ENCODE data around the gene DDX17. TPM values are rescaled to one million over a fixed set of nuclear protein-coding genes. Genes with fewer than 3 reads are reported as not detected.
A peak's percentile ranks its signal among the peaks of the same experiment; 100 is the strongest.

The DDX17 gene
- total RNA-seq, 2 donors from 2014 or later = 373 to 600 TPM

DNA sequence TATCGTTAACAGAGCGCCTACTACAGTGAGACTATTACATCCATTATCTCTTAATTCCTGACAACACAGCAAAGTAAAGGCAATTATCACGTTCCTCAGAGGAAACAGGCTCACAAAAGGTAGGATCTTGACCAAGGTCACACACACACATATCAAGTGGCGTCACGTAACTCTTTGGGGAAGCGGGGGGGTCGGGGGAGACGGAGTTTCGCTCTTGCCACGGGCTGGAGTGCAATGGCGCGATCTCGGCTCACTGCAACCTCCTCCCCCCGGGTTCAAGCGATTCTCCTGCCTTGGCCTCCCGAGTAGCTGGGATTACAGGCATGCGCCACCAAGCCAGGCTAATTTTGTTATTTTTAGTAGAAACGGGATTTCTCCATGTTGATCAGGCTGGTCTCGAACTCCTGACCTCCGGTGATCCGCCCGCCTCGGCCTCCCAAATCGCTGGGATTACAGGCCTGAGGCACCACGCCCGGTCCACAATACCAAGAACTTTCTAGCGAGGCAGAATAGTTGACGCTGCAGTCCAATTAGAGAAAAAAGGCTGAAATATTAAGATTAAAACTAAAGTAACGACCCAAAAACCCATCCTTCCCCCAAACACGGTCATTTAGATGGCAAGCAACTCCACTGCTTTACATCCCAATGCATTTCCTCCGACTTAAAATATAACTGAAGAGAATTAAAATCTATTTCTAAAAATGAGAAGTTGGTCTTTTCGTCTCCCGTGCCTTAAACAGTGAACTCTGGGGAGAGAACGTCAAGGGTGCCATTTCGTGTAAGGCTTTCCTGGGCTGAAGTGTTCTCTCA is 1.2 kb downstream of the DDX17 start:
- peak; percentile 24 for ATAC-seq (replicated peaks)
- H3K4me3 Mint-ChIP-seq = peak overlapping the region; percentile 89
- H3K27ac Mint-ChIP-seq = peak overlapping the region; percentile 97
- peaks cover 68% of the 10 kb centered on the region for H3K36me3 Mint-ChIP-seq (ENCODE audit: low read depth)
- H3K4me1 Mint-ChIP-seq = peaks cover 43% of the 10 kb centered on the region
- H3K27me3 Mint-ChIP-seq = no peaks in the 10 kb centered on the region
- no peaks in the 10 kb centered on the region for H3K9me3 Mint-ChIP-seq

DNA sequence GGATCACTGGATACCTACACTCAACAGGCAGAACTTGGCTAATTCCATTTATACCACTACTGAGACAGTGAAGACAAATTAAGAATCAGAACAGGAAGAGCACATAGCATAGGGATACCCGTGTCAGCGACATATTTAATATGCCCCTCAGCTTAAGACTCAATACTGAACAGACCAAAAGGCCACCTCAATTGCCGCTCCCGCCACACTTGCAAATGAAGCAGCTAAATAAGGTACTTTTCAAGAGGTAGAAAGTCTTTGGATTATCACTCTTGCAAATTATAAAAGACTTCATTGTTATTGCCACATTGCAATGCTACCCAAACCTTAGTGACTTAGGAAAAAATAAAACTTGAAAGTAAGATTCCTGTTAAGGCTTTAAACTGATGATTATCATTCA is 3.1 kb downstream of the DDX17 start:
- H3K9me3 Mint-ChIP-seq = no peaks in the 10 kb centered on the region
- peak overlapping the region; percentile 97 for H3K27ac Mint-ChIP-seq
- H3K4me3 Mint-ChIP-seq = peak overlapping the region; percentile 89
- H3K4me1 Mint-ChIP-seq = peaks cover 44% of the 10 kb centered on the region
- peaks cover 87% of the 10 kb centered on the region for H3K36me3 Mint-ChIP-seq (ENCODE audit: low read depth)
- no peaks in the 10 kb centered on the region for H3K27me3 Mint-ChIP-seq
- no peak for ATAC-seq (replicated peaks)

- Mint-ChIP-seq H3K9me3 (no peaks in the 10 kb centered on the region), H3K4me1 (peaks cover 44% of the 10 kb centered on the region), H3K27me3 (no peaks in the 10 kb centered on the region), H3K36me3 (ENCODE audit: low read depth) (peaks cover 97% of the 10 kb centered on the region), H3K27ac (peak overlapping the region; percentile 97), H3K4me3 (peak overlapping the region; percentile 89)
- ATAC-seq (replicated peaks) = no peak
Observed at GRCh38 chr22:38501797-38502672, 4.1 kb downstream of the DDX17 start.

DNA sequence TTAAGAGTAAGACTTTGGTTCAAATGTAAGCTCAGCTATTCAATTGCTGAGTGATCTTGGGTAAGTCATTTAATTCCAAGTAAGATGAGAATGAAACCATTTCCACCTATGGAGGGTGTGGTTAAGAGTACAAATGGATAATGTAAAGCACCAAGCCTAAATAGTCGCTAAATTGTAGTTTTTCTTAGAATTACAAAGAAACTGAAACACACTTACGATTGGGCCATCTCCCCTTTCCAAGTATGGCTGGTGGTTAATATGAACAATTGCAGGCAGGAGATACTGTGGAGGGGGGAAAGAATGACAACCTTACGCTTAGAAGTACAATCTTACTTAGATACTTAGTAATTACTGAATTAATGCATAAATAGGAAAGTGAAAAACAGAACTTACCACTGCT is 8.2 kb downstream of the DDX17 start:
- H3K27ac Mint-ChIP-seq = no peak overlapping the region
- H3K4me1 Mint-ChIP-seq = peaks cover 31% of the 10 kb centered on the region
- no peaks in the 10 kb centered on the region for H3K27me3 Mint-ChIP-seq
- ATAC-seq (replicated peaks) = peak; percentile 80
- H3K36me3 Mint-ChIP-seq (ENCODE audit: low read depth) = peaks cover 100% of the 10 kb centered on the region
- H3K4me3 Mint-ChIP-seq = peak overlapping the region; percentile 59
- H3K9me3 Mint-ChIP-seq = no peaks in the 10 kb centered on the region

GRCh38 chr22:38494939-38495338 is 11.2 kb downstream of the DDX17 start:
- no peak overlapping the region for H3K27ac Mint-ChIP-seq

GRCh38 chr22:38494498-38494897 is 11.6 kb downstream of the DDX17 start:
- Mint-ChIP-seq H3K36me3 (ENCODE audit: low read depth) (peaks cover 100% of the 10 kb centered on the region), H3K4me1 (peaks cover 23% of the 10 kb centered on the region), H3K9me3 (no peaks in the 10 kb centered on the region), H3K27me3 (no peaks in the 10 kb centered on the region), H3K4me3 (no peak overlapping the region), H3K27ac (no peak overlapping the region)
- ATAC-seq (replicated peaks) = no peak

More at GRCh38 chr22:38494939-38495338, 11.2 kb downstream of the DDX17 start:
- ATAC-seq (replicated peaks) = no peak
- Mint-ChIP-seq H3K4me3 (no peak overlapping the region), H3K4me1 (peaks cover 20% of the 10 kb centered on the region), H3K27me3 (no peaks in the 10 kb centered on the region), H3K36me3 (ENCODE audit: low read depth) (peaks cover 100% of the 10 kb centered on the region), H3K9me3 (no peaks in the 10 kb centered on the region)

GRCh38 chr22:38491707-38492348 is 14.3 kb downstream of the DDX17 start:
- no peak overlapping the region for H3K27ac Mint-ChIP-seq
- H3K27me3 Mint-ChIP-seq = no peaks in the 10 kb centered on the region
- no peak for ATAC-seq (replicated peaks)
- peaks cover 100% of the 10 kb centered on the region for H3K36me3 Mint-ChIP-seq (ENCODE audit: low read depth)
- no peak overlapping the region for H3K4me3 Mint-ChIP-seq
- H3K4me1 Mint-ChIP-seq = peaks cover 28% of the 10 kb centered on the region
- no peaks in the 10 kb centered on the region for H3K9me3 Mint-ChIP-seq

GRCh38 chr22:38490915-38491314 is 15.2 kb downstream of the DDX17 start:
- H3K36me3 Mint-ChIP-seq (ENCODE audit: low read depth) = peaks cover 100% of the 10 kb centered on the region
- H3K27ac Mint-ChIP-seq = peak overlapping the region; percentile 87
- H3K9me3 Mint-ChIP-seq = no peaks in the 10 kb centered on the region
- H3K27me3 Mint-ChIP-seq = no peaks in the 10 kb centered on the region
- peak overlapping the region; percentile 7 for H3K4me3 Mint-ChIP-seq
- H3K4me1 Mint-ChIP-seq = peaks cover 28% of the 10 kb centered on the region
- ATAC-seq (replicated peaks) = no peak

DNA sequence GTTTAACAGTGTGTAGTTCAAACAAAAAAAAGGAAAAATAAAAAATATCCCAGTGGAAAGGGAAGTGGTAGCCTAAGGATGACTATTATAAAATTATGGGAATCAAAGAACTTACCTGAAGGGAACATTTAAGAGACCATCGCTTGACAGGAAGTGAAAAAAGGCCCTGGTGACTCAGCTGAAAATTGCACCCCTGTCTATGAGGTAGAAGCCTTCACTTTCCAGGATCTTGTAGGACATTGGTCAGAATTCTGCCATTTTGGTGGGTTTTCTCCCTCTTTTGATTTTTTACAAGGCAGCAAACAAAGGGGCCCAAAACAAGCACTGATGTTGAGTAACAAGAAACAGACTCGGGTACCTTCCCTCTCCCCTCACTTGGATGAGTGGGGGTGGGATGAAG is 15.6 kb downstream of the DDX17 start:
- Mint-ChIP-seq H3K36me3 (ENCODE audit: low read depth) (peaks cover 100% of the 10 kb centered on the region), H3K27ac (peak overlapping the region; percentile 87), H3K4me3 (peak overlapping the region; percentile 7), H3K9me3 (no peaks in the 10 kb centered on the region), H3K4me1 (peaks cover 28% of the 10 kb centered on the region), H3K27me3 (no peaks in the 10 kb centered on the region)
- ATAC-seq (replicated peaks) = no peak

GRCh38 chr22:38489561-38490145 is 16.5 kb downstream of the DDX17 start:
- Mint-ChIP-seq H3K27me3 (no peaks in the 10 kb centered on the region), H3K9me3 (no peaks in the 10 kb centered on the region), H3K27ac (peak overlapping the region; percentile 68), H3K36me3 (ENCODE audit: low read depth) (peaks cover 100% of the 10 kb centered on the region), H3K4me1 (peaks cover 25% of the 10 kb centered on the region), H3K4me3 (peak overlapping the region; percentile 16)
- no peak for ATAC-seq (replicated peaks)

- peaks cover 26% of the 10 kb centered on the region for H3K4me1 Mint-ChIP-seq
- no peak for ATAC-seq (replicated peaks)
- no peaks in the 10 kb centered on the region for H3K27me3 Mint-ChIP-seq
- peaks cover 100% of the 10 kb centered on the region for H3K36me3 Mint-ChIP-seq (ENCODE audit: low read depth)
- peak overlapping the region; percentile 68 for H3K27ac Mint-ChIP-seq
- no peak overlapping the region for H3K4me3 Mint-ChIP-seq
- no peaks in the 10 kb centered on the region for H3K9me3 Mint-ChIP-seq
Observed at GRCh38 chr22:38489142-38489541, 17.0 kb downstream of the DDX17 start.

DNA sequence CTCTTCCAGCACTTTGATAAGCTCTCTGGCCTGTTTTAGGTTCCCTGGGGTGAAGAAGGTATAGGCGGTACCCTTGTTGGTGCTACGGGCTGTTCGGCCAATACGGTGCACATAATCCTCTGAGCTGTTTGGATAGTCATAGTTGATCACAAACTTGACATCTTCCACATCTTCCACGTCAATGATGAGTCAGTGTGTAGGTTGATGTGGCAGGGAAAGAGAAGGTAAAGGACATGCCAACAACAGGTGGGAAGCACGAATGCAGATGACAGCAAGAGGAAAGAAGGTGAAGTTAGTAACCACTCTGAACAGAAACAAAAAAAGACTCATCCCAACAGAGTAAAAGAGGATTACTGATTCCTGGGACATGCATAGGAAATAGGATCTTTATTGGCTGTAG is 18.2 kb downstream of the DDX17 start:
- ATAC-seq (replicated peaks) = peak; percentile 82
- Mint-ChIP-seq H3K9me3 (no peaks in the 10 kb centered on the region), H3K4me1 (peaks cover 28% of the 10 kb centered on the region), H3K27ac (peak overlapping the region; percentile 46), H3K36me3 (ENCODE audit: low read depth) (peaks cover 100% of the 10 kb centered on the region), H3K4me3 (peak overlapping the region; percentile 3), H3K27me3 (no peaks in the 10 kb centered on the region)

DNA sequence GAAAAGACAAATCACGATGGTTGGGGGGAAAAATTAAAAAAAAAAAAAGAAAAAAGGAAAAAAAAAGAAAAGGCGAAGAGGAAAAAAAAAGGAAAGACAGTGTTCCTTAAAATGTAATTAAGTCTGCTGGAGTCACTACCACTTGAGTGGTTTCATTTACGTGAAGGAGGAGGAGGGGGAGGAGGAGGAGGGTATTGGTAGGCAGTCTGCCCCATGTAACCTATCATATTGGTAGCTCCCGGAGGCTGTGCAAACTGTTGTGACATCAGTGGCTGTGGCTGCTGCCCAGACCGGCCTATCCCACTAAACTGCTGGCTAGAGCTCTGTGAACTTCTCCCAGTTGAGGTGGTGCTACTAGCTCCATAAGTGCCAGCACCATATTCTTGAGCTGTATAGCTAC is 20.3 kb downstream of the DDX17 start:
- Mint-ChIP-seq H3K4me1 (peaks cover 27% of the 10 kb centered on the region), H3K9me3 (no peaks in the 10 kb centered on the region), H3K27me3 (no peaks in the 10 kb centered on the region), H3K4me3 (no peak overlapping the region), H3K27ac (no peak overlapping the region), H3K36me3 (ENCODE audit: low read depth) (peaks cover 100% of the 10 kb centered on the region)
- ATAC-seq (replicated peaks) = no peak

GRCh38 chr22:38484244-38484643 is 21.9 kb downstream of the DDX17 start:
- Mint-ChIP-seq H3K27ac (peak overlapping the region; percentile 58), H3K9me3 (no peaks in the 10 kb centered on the region), H3K4me1 (peaks cover 13% of the 10 kb centered on the region), H3K36me3 (ENCODE audit: low read depth) (peaks cover 98% of the 10 kb centered on the region), H3K4me3 (no peak overlapping the region), H3K27me3 (no peaks in the 10 kb centered on the region)
- no peak for ATAC-seq (replicated peaks)
